ENCODE measurements around the gene BORCS8.
"Not testable (repeated sequence)": the region's sequence is repeated elsewhere in the genome, so short reads cannot be mapped to it uniquely, and the experiment has no call there.

Gene BORCS8

DNA sequence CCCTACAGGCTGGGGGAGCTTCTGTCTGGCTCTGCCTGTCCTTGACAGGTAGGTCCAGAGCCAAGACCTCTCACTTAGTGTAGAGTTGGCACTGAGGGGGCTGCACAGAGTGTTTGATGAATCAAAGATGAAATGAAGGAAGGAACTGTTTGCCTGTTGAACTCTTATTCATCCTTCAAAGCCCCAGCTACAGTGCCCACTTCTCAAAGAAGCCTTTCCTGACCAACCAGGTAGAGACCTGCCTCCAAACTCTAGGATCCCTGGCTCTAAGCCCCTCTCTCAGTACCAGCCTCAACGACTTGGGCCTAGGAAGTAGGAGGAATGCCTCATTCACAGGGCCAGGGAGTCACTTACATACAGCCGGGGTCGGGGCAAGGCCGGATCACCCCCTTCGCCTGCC is 44.6 kb downstream of the BORCS8 start:
- no peak for DNase-seq

GRCh38 chr19:19146865-19147264 is 45.1 kb downstream of the BORCS8 start:
- no peak for DNase-seq

DNA sequence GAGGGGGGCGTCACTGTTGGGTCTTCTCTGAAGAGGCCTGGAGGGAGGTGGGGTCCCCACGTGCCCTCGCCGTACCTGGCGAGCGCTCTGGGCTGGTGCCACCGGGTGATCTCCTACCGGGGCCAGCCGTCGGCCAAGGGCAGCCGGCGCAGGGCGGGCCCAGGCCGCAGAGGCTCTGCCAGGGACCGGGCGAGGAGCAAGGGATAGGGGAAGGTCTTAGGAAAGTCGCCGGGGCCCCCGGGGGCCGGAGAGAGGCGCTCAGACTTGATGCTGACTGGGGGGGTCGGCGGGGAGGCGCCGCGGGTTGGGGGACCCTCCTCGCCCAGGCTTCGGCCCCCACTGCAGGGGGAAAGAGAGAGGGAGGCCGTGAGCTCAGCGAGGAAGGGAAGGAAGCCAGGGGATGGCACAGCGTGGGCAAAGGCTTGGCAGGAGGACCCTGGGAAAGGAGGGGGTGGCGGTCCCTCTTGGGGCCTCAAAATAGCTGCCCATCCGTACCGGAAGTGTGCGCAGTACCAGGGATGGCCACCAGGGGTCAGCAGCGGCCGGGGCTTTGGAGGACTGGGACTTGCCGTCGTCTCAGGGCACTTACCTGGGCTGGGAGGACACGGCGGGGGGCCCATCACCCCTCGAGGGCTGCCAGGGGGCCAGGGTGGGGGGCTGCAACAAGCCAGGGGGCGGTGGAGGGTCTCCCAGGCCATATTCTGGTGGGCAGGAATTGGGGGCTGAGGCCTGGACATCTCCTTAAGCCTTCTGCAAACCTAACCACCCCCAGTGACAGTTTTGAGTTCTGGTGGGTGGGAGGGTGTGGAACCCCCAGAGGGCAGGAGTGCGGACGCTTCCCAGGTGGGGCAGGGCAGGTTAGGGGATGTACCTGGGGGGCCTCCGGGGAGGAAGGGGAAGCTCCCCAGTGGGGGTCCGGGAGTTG is 46.0 kb downstream of the BORCS8 start:
- peak; percentile 77 for DNase-seq

DNA sequence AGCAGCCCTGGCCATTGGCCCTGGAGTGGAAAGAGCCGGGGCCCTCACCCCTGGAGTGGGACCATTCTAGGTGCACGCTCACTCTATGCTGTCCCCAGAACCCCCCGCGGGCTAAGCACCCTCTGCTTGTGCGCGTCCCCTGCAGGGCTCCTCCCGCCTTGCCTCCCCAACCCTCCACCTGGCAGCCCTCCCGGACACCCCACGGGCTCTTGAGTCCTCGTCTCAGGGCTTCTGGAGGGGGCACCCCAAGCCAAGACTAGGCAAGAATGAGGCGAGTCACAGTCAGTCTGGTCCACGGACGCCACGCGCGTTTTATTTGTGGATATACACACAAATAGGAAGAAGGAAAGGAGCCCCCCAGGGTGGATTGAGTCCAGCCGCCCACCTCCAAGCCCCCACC is 46.7 kb downstream of the BORCS8 start:
- DNase-seq: no peak

- DNase-seq: no peak
Observed at GRCh38 chr19:19142347-19142746, 49.6 kb downstream of the BORCS8 start.

- DNase-seq: no peak
Observed at GRCh38 chr19:19140476-19140875, 51.5 kb downstream of the BORCS8 start.

GRCh38 chr19:19139876-19140229 is 52.1 kb downstream of the BORCS8 start:
- DNase-seq: no peak

DNA sequence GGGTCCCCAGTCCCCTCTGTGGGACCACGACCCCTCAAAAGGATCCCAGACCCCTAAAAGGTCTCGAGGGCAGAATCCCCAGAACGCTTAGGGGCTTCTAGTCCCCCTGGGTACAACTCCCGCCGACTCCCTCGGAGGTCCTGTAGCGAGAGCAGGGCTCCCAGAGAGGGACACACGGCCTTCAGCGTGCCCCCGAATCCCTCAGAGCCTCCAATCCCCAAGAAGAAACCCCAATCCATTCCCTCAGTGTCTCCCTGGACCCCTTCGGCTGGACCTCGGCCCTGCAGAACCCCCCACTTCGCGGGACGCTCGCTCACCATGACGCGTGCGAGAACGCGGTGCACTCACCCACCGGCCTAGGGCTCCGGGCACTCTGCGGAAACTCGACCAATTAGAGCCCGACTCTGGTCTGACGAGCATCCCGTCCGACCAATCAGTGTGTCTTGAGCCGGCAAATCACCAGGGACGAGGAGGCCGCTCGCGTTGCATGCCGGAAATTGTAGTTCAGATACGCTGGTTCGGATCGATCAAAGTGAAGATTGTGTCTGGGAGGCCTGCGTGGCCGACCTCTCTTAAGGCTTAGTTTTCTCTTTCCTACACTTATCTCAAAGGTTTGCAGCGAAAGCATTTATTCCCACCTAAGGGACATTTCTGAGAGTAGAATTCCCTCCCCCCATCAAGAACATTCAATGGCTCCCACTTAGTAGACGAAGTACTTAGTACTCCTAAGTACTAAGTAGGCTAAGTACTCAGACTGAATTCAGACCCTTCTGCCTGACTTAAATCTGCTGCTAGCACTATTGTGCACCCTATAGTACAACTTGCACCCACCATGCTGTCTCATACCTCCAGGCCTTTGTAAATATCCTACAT is 53.6 kb downstream of the BORCS8 start, which contains the start of gene TMEM161A:
Gene TMEM161A (minus strand): TSS at position 370 of the 873 bp plus-strand sequence. CDS start 50 bp downstream, at position 320.
- peak; percentile 98 for DNase-seq

GRCh38 chr19:19137556-19138108 is 54.3 kb downstream of the BORCS8 start:
- DNase-seq: no peak

DNA sequence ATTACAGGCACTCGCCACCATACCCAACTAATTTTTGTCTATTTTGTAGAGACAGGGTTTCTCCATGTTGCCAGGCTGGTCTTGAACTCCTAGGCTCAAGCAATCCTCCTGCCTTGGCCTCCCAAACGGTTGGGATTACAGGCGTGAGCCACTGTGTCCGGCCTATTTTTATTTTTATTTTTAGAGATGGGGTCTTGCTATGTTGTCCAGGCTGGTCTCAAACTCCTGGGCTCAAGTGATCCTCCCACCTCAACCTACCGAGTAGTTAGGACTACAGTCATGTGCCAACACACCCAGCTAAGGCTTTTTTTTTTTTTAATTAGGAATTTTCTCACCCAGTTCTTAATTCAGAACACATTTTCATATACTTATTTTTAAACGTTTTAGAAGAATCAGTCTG is 56.2 kb downstream of the BORCS8 start:
- DNase-seq: not testable (repeated sequence)

DNA sequence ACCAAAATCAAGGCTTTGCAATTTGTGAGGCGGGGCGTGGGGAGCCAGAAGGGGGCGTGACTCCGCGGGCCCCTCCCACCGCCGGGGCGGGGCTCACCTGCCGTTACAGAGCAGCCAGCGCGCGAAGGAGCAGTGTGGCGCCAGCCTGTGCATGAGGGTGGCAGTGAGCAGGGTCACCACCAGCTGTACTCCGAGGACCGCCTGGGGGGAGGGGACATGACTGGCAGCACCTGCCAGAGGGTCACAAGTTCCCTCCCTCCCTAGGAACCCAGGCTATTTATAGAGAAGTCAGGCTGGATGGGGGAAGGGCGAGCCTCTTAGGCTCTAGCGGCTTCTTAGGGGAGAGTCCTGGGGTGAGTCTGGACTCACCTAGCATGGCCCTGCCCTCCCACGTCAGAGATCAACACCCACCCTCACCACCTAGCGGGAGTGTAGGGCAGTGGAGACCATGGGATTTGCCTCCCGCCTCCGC is 57.2 kb downstream of the BORCS8 start:
- peak; percentile 45 for DNase-seq

GRCh38 chr19:19133985-19134384 is 58.0 kb downstream of the BORCS8 start:
- DNase-seq: no peak

DNA sequence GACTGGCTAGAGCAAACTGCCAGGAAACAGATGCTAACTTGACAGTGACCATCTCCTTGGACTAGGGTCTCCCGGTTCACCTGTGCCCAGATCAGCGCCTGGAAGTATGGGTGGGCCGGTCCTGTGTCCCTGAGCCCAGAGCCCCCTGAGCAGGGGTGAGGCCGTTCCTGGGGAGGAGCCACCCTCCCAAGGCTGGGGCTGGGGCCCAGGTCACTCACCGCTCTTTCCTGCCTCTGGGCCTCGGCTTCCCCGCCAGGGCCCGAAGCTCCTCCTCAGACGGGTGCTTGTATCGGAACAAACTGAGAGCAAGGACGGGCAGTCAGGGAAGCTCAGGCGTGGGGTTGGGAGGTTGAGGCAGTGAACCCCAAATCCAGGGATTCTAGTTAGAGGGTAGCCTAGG is 59.0 kb downstream of the BORCS8 start:
- DNase-seq: no peak

DNA sequence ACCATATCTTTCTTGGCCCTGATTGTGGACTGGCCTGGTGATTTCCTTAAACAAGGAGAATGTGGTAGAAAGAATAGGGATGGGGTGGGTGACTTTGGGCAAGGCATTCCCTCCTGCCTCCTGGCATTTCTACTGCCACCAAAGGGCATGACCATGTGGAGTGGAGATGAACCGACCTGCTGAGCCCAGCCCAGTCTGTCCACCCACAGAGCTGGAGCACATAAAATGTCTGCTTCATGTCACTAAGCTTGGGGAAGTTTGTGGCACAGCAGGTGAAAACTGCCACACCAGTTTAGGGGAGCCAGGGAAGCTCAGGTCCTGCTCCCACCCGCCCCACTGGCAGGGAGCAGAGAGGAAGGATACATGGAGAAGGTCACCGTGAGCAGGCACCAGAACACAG is 60.0 kb downstream of the BORCS8 start:
- DNase-seq: no peak

All from hematopoietic multipotent progenitor cell treated with erythropoietin and hydrocortisone succinate and interleukin-3 and kit ligand, for 8 days (in vitro differentiated cells).